SK-N-SH (cell line): ENCODE measurements around the gene GPR107. TPM values are rescaled to one million over a fixed set of nuclear protein-coding genes. Genes with fewer than 3 reads are reported as not detected.

Experiments used
- CTCF ChIA-PET: fragments of 300-600, 350-600 bp; formaldehyde crosslinking; extraction: SDS; loops from one replicate; lab custom pipeline; 2021; lab: Yijun Ruan, JAX
- POLR2A ChIA-PET: fragments of 350-600 bp; sonication (Branson Sonifier 250); formaldehyde crosslinking; extraction: SDS; loops from one replicate; lab custom pipeline; 2020; ENCODE audit warnings: antibody characterized with exemption, inconsistent platforms; lab: Yijun Ruan, JAX
- DNase-seq: peaks from one replicate; pipeline ENCODE4 v3.0.0; 2012
- H2AFZ ChIP-seq: fragments of 200-600 bp; sonication (generic); 2 replicates; pipeline ENCODE4 v1.8.1; 2016; ENCODE audit warnings: antibody characterized with exemption, mild to moderate bottlenecking, low read depth
- H3F3A ChIP-seq: fragments of 200-600 bp; sonication (generic); replicated peaks from 2 replicates; pipeline ENCODE3; 2016; ENCODE audit warnings: antibody characterized with exemption, mild to moderate bottlenecking; ENCODE audit not compliant: insufficient read depth
- H3K27ac ChIP-seq, 2 experiments: fragments of 200-500 bp in 1 of 2; fragments of 200-600 bp in 1 of 2; sonication (Bioruptor generic) in 1 of 2; sonication (generic), shearing (Covaris generic) in 1 of 2; 2 replicates each; pipeline versions ENCODE4 v1.5.1 to v1.6.1; 2014 to 2016; ENCODE audit warnings: low read depth in 2 of 2, inconsistent platforms in 1 of 2, low read length in 1 of 2, mild to moderate bottlenecking in 1 of 2, mixed read lengths in 1 of 2
- H3K27me3 ChIP-seq: fragments of 200-600 bp; sonication (generic), shearing (Covaris generic); 2 replicates; pipeline ENCODE4 v1.6.1; 2016; ENCODE audit warnings: mixed run types; ENCODE audit not compliant: insufficient read depth
- H3K36me3 ChIP-seq, 2 experiments: fragments of 200-500 bp in 1 of 2; fragments of 200-600 bp in 1 of 2; sonication (Bioruptor generic) in 1 of 2; sonication (generic) in 1 of 2; replicated peaks in 1 of 2; 2 replicates each; pipeline versions ENCODE3 to v1.5.1; 2014 to 2016; ENCODE audit warnings: low read length in 1 of 2, mild to moderate bottlenecking in 1 of 2; ENCODE audit not compliant: insufficient read depth in 2 of 2, control insufficient read depth in 1 of 2
- H3K4me1 ChIP-seq, 2 experiments: fragments of 200-500 bp in 1 of 2; fragments of 200-600 bp in 1 of 2; sonication (Bioruptor generic) in 1 of 2; sonication (generic), shearing (Covaris generic) in 1 of 2; 2 replicates each; pipeline versions ENCODE4 v1.5.1 to v1.6.1; 2014 to 2016; ENCODE audit warnings: low read depth in 1 of 2, low read length in 1 of 2, mixed run types in 1 of 2; ENCODE audit not compliant: insufficient read depth in 2 of 2, control insufficient read depth in 1 of 2
- H3K4me2 ChIP-seq: fragments of 200-600 bp; sonication (generic), shearing (Covaris generic); 2 replicates; pipeline ENCODE4 v1.6.1; 2017; ENCODE audit warnings: mixed run types
- H3K4me3 ChIP-seq, 2 experiments: fragments of 200-500 bp in 1 of 2; fragments of 200-600 bp in 1 of 2; sonication (Bioruptor generic) in 1 of 2; sonication (generic), shearing (Covaris generic) in 1 of 2; 2 replicates each; pipeline versions ENCODE4 v1.5.1 to v1.8.1; 2014 to 2016; ENCODE audit warnings: low read depth in 2 of 2, inconsistent platforms in 1 of 2, low read length in 1 of 2, mild to moderate bottlenecking in 1 of 2, mixed read lengths in 1 of 2, moderate library complexity in 1 of 2
- H3K79me2 ChIP-seq: fragments of 200-600 bp; sonication (generic); 2 replicates; pipeline ENCODE4 v1.8.1; 2017; ENCODE audit warnings: mild to moderate bottlenecking; ENCODE audit not compliant: insufficient read depth
- H3K9ac ChIP-seq: fragments of 200-600 bp; sonication (generic); 2 replicates; pipeline ENCODE4 v1.6.1; 2017; ENCODE audit warnings: mixed run types
- H3K9me2 ChIP-seq: fragments of 200-600 bp; sonication (generic); 2 replicates; pipeline ENCODE4 v1.6.1; 2017; ENCODE audit warnings: mixed run types
- H3K9me3 ChIP-seq: fragments of 200-600 bp; sonication (generic); 2 replicates; pipeline ENCODE4 v1.6.1; 2017; ENCODE audit warnings: mixed run types, mild to moderate bottlenecking, moderate library complexity
- H4K20me1 ChIP-seq: fragments of 200-600 bp; sonication (generic); 2 replicates; pipeline ENCODE4 v1.6.1; 2017; ENCODE audit warnings: mild to moderate bottlenecking, mixed run types; ENCODE audit not compliant: insufficient read depth
- CHD2 ChIP-seq: fragments of 150-350 bp; IDR thresholded peaks from 2 replicates; pipeline ENCODE4 v1.6.1; 2018; ENCODE audit warnings: low read length; ENCODE audit not compliant: partially characterized antibody
- ELF1 ChIP-seq: IDR thresholded peaks from 2 replicates; pipeline ENCODE4 v1.4.0; 2012
- EP300 ChIP-seq, 2 experiments: IDR thresholded peaks; 2 replicates each; pipeline versions ENCODE4 v1.4.0 to v1.6.1; 2012; ENCODE audit warnings: borderline replicate concordance in 1 of 2, low read depth in 1 of 2, low read length in 1 of 2
- EZH2phosphoT487 ChIP-seq: fragments of 200-600 bp; sonication (generic); IDR thresholded peaks from 2 replicates; pipeline ENCODE4 v1.6.1; 2017; ENCODE audit warnings: low read depth, mixed run types, mild to moderate bottlenecking, antibody characterized with exemption, moderate library complexity, borderline replicate concordance
- FOSL2 ChIP-seq: IDR thresholded peaks from 2 replicates; pipeline ENCODE4 v1.4.0; 2012; ENCODE audit warnings: low read depth, mild to moderate bottlenecking, moderate library complexity, borderline replicate concordance
- FOXJ3 ChIP-seq: sonication (generic); formaldehyde crosslinking; IDR thresholded peaks from 2 replicates; pipeline ENCODE4 v1.5.1; 2020; ENCODE audit warnings: mild to moderate bottlenecking, missing genetic modification reagents
- FOXM1 ChIP-seq: IDR thresholded peaks from 2 replicates; pipeline ENCODE4 v1.4.0; 2012; ENCODE audit warnings: low read depth, mild to moderate bottlenecking
- GABPA ChIP-seq: IDR thresholded peaks from 2 replicates; pipeline ENCODE4 v1.4.0; 2012; ENCODE audit warnings: low read depth, mild to moderate bottlenecking
- GATA2 ChIP-seq: sonication (generic); formaldehyde crosslinking; IDR thresholded peaks from 2 replicates; pipeline ENCODE4 v1.5.0; 2020; ENCODE audit warnings: mild to moderate bottlenecking, missing genetic modification reagents
- IRF3 ChIP-seq: fragments of 150-350 bp; IDR thresholded peaks from 2 replicates; pipeline ENCODE4 v1.6.1; 2016; ENCODE audit warnings: mild to moderate bottlenecking, low read depth, low read length
- MEF2A ChIP-seq: IDR thresholded peaks from 2 replicates; pipeline ENCODE4 v1.4.0; 2012; ENCODE audit warnings: low read depth, borderline replicate concordance
- PBX3 ChIP-seq: IDR thresholded peaks from 2 replicates; pipeline ENCODE4; 2012
- POLR2AphosphoS5 ChIP-seq: IDR thresholded peaks from 2 replicates; pipeline ENCODE4 v1.6.1; 2012; ENCODE audit warnings: low read depth, low read length
- RAD21 ChIP-seq: IDR thresholded peaks from 2 replicates; pipeline ENCODE4 v1.6.1; 2012; ENCODE audit warnings: mild to moderate bottlenecking, low read length
- RCOR1 ChIP-seq: fragments of 150-350 bp; IDR thresholded peaks from 2 replicates; pipeline ENCODE4 v1.6.1; 2017; ENCODE audit warnings: antibody characterized with exemption, low read length
- TCF12 ChIP-seq: IDR thresholded peaks from 2 replicates; pipeline ENCODE4 v1.4.0; 2012
- ZBTB33 ChIP-seq: IDR thresholded peaks from 2 replicates; pipeline ENCODE4 v1.4.0; 2012; ENCODE audit warnings: low read depth, borderline replicate concordance
- WGBS: methylation state at CpG from one replicate; pipeline ENCODE4 v1.1.6; 2017; ENCODE audit warnings: low lambda C conversion rate; 5-methylcytosine and 5-hydroxymethylcytosine counted together
- polyA plus RNA-seq, 3 experiments: library from polyadenylated mRNA; depleted of rRNA; stranded (reverse); fragments of >200 nt; gene quantifications; 2 replicates each; pipeline ENCODE4 v1.2.3, GENCODE V29; 2012
- TF ChIP-seq, protein P1 (sequence below): fragments of 200-600 bp; sonication (generic); IDR thresholded peaks from 2 replicates; pipeline ENCODE4 v1.6.1; 2017; ENCODE audit warnings: antibody characterized with exemption, mild to moderate bottlenecking, moderate library complexity
- TF ChIP-seq, protein P2 (sequence below): IDR thresholded peaks from 2 replicates; pipeline ENCODE4 v1.6.1; 2012; ENCODE audit warnings: mild to moderate bottlenecking, low read depth, low read length, moderate library complexity

The GPR107 gene
- polyA plus RNA-seq, 1 of the 3 experiments (the other 2 are of a cell fraction), result 23.0 TPM

- no peak for TF ChIP-seq GATA2
- TF ChIP-seq EP300 (IDR thresholded peaks at IDR 0.05; ENCODE audit: borderline replicate concordance in 1 of 2, low read depth in 1 of 2, low read length in 1 of 2), result 0 out of 4 replicates have a peak, but pooled peaks of 1 of the 2 experiments have one; percentile 38
- TF ChIP-seq IRF3, result no peak
- no peak for TF ChIP-seq FOXM1
- TF ChIP-seq, protein P1, sequence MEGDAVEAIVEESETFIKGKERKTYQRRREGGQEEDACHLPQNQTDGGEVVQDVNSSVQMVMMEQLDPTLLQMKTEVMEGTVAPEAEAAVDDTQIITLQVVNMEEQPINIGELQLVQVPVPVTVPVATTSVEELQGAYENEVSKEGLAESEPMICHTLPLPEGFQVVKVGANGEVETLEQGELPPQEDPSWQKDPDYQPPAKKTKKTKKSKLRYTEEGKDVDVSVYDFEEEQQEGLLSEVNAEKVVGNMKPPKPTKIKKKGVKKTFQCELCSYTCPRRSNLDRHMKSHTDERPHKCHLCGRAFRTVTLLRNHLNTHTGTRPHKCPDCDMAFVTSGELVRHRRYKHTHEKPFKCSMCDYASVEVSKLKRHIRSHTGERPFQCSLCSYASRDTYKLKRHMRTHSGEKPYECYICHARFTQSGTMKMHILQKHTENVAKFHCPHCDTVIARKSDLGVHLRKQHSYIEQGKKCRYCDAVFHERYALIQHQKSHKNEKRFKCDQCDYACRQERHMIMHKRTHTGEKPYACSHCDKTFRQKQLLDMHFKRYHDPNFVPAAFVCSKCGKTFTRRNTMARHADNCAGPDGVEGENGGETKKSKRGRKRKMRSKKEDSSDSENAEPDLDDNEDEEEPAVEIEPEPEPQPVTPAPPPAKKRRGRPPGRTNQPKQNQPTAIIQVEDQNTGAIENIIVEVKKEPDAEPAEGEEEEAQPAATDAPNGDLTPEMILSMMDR, result no peak
- no peak for TF ChIP-seq MEF2A
- no peak for TF ChIP-seq GABPA
- no peak for TF ChIP-seq ZBTB33
These were observed 75.2 kb downstream of the GPR107 start (continued) for GRCh38 chr9:130128733-130129431.

GRCh38 chr9:130129432-130130061, 75.8 kb downstream of the GPR107 start:
- CTCF ChIA-PET, result interaction anchor here (1.6 to 1.9 kb wide), 2 partner anchors 22 to 90 kb away, joined by 3 to 6 read pairs; no protein-coding TSS in a partner anchor
- Histone ChIP-seq H3F3A (peaks cover 35% of the 10 kb centered on the region), H3K4me1 (peaks cover 13 to 21% of the 10 kb centered on the region in 2 experiments), H4K20me1 (no peaks in the 10 kb centered on the region), H3K27me3 (no peaks in the 10 kb centered on the region), H3K4me2 (peak overlapping the region; percentile 53), H3K27ac (peak overlapping the region; percentile 77 to 98), H3K9me2 (no peaks in the 10 kb centered on the region), H3K36me3 (peaks cover 15 to 17% of the 10 kb centered on the region in 2 experiments), H3K9ac (peak overlapping the region; percentile 72), H3K79me2 (no peaks in the 10 kb centered on the region), H3K4me3 (peak overlapping the region in 1 of 2 experiments; percentile 21; a peak in 1 of 4 replicates), H2AFZ (no peak overlapping the region), H3K9me3 (no peaks in the 10 kb centered on the region)
- POLR2A ChIA-PET, result no interaction called here
- 82% methylated on average over 22 of the region's 22 CpGs for WGBS
- no peak for DNase-seq
- TF ChIP-seq ELF1 (no peak), RCOR1 (no peak), TCF12 (no peak), RAD21 (no peak), FOXJ3 (CRISPR knock-in tag) (no peak), POLR2AphosphoS5 (no peak), PBX3 (no peak), EZH2phosphoT487 (no peak), FOSL2 (no peak), MEF2A (no peak), CHD2 (no peak)
- TF ChIP-seq, protein P2, sequence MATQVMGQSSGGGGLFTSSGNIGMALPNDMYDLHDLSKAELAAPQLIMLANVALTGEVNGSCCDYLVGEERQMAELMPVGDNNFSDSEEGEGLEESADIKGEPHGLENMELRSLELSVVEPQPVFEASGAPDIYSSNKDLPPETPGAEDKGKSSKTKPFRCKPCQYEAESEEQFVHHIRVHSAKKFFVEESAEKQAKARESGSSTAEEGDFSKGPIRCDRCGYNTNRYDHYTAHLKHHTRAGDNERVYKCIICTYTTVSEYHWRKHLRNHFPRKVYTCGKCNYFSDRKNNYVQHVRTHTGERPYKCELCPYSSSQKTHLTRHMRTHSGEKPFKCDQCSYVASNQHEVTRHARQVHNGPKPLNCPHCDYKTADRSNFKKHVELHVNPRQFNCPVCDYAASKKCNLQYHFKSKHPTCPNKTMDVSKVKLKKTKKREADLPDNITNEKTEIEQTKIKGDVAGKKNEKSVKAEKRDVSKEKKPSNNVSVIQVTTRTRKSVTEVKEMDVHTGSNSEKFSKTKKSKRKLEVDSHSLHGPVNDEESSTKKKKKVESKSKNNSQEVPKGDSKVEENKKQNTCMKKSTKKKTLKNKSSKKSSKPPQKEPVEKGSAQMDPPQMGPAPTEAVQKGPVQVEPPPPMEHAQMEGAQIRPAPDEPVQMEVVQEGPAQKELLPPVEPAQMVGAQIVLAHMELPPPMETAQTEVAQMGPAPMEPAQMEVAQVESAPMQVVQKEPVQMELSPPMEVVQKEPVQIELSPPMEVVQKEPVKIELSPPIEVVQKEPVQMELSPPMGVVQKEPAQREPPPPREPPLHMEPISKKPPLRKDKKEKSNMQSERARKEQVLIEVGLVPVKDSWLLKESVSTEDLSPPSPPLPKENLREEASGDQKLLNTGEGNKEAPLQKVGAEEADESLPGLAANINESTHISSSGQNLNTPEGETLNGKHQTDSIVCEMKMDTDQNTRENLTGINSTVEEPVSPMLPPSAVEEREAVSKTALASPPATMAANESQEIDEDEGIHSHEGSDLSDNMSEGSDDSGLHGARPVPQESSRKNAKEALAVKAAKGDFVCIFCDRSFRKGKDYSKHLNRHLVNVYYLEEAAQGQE, result no peak
